NCI-H146 treated with DMSO at 0.1 percent for 48 hours (cell line): ENCODE measurements around the gene CTLA4.

Source experiments
- DNase-seq: peaks from one replicate; lab custom pipeline; 2025; ENCODE audit not compliant: unreplicated experiment; lab: John Stamatoyannopoulos, UW

CTLA4 gene

GRCh38 chr2:203889944-203890343 lies 22.4 kb downstream of the CTLA4 start:
- no peak for DNase-seq

DNA sequence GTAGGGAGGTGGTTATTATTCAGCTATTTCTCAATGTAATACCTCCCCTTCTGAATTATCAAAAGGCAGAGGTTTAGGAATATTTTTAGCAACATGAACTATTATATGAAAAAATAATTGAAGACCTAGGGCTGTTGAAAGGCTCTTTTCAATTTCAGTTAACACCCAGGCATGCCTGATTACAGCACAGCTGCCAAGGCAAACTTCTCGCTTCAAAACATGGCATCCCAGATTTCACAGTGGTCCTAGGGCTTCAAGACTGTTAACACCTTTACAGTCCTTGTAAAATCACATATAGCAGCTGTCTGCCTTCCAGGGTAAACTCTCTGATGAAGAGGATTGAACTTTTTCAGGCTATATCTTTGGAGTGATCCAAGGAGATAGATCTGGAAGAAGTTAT lies 23.2 kb downstream of the CTLA4 start:
- no peak for DNase-seq

DNA sequence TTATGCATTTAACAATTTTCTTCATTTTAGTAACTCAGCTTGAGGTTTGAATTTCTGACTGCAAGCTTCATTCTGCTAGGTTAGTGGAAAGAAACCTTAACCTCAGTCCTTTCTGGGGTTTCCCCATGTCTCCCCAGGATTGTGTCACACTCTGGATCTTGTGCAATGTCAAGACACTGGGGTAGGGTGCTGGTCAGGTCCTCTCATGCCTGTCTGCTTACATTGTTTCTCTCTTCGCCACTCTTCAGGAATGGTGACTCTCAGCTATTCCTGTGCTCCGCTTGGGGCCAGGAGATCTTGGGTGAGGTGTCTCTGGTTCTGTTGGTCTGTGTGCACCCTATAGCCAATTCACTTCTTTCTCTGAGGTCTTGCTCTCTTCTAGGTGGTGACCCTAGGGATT lies 23.9 kb downstream of the CTLA4 start:
- no peak for DNase-seq

- DNase-seq, result no peak
Observed at GRCh38 chr2:203892207-203892606, 24.6 kb downstream of the CTLA4 start.

GRCh38 chr2:203893401-203893800 lies 25.8 kb downstream of the CTLA4 start:
- DNase-seq, result no peak

- DNase-seq, result no peak
Observed at GRCh38 chr2:203893840-203894239, 26.3 kb downstream of the CTLA4 start.

GRCh38 chr2:203894262-203894661 lies 26.7 kb downstream of the CTLA4 start:
- DNase-seq, result no peak

DNA sequence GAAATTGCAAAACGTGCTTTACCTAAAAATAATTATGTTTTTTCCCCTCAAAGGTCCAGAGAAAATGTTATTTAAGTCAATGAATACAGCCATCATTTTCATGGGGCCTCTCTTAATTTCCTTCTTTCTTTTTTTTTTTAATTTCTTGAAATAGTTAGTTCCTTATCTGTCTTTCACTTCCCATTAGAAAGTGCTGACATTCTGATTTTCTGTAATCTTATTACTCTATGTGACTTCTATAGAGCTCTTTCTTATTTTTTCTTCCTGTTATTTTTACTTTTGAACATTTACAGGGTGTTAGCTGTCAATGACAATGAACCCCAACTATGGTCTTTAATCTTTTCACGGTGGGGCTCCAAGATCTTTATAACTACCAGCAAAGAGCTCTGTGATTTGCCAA lies 30.0 kb downstream of the CTLA4 start:
- DNase-seq, result no peak

DNA sequence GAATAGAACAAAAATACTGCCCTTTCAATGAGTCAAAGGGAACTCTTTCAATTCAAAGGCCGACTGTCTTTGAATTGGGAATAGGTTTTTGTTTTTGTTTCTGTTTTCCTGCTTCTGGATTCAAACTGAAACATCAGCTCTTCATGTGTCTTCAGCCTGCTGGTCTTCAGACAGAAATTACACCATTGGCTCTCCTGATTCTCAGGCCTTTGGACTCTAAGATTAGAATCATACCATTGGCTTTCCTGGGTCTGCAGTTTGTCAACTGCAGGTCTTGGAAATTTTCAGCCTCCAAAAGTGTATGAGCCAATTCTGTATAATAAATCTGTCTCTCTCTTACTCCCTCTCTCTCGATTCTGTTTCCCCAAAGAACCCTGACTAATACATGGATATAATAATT lies 31.1 kb downstream of the CTLA4 start:
- DNase-seq, result no peak

DNA sequence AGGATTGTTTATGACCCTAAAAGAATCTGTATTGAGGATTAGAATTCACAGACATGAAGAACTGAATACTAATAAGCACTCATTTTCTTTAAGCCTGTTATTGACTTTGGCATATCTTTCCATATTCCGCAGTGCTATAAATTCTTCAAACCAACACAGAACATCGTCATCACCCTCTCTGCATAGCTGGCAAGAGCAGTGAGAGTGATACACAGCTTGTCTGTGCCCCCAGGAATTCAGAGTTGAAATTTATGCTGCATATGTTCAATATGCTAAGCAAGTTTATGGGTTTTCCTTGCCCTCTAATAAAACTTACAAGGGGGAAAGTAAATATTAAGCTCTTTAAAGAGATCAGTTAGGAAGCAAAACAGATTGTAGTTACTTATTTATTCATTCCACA lies 32.7 kb downstream of the CTLA4 start:
- no peak for DNase-seq

DNA sequence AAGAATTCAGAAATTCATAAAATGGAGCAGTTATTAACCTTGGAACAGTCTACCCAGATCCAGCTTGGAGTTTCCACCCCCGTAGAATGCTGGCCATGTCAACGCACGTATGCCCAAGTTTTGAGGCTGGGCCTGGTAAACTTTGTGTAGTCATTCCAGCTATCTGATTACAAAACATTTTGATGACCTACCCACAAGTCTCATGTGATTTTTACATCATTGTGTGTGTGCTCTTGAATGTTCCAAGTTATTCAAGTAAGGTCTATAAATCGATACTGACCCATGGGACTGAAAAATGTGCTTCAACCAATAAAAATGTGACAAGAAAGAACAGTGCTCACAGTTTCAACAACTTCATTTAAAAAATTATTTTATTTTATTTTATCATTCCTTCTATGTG lies 36.5 kb downstream of the CTLA4 start:
- no peak for DNase-seq

- no peak for DNase-seq
Observed at GRCh38 chr2:203905656-203906055, 38.1 kb downstream of the CTLA4 start.

- no peak for DNase-seq
Observed at GRCh38 chr2:203908066-203908796, 40.7 kb downstream of the CTLA4 start.

DNA sequence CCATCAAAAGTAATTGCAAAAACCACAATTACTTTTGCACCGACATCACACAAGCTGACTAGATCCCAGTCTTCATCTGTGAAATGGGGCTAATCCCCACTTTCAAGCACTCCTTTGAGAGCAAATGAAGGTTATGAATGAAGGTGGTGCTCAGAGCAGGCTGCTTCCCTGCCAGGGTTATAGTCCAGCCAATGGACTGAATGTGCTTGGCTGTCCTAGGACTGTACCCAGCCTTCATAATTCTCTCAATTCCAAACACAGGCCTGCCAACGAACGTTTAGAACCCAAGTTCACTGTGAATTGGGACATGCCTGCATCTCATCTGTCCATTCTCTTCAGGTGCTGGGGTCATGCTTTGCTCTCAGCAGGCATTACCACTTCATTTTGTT lies 41.2 kb downstream of the CTLA4 start:
- no peak for DNase-seq

DNA sequence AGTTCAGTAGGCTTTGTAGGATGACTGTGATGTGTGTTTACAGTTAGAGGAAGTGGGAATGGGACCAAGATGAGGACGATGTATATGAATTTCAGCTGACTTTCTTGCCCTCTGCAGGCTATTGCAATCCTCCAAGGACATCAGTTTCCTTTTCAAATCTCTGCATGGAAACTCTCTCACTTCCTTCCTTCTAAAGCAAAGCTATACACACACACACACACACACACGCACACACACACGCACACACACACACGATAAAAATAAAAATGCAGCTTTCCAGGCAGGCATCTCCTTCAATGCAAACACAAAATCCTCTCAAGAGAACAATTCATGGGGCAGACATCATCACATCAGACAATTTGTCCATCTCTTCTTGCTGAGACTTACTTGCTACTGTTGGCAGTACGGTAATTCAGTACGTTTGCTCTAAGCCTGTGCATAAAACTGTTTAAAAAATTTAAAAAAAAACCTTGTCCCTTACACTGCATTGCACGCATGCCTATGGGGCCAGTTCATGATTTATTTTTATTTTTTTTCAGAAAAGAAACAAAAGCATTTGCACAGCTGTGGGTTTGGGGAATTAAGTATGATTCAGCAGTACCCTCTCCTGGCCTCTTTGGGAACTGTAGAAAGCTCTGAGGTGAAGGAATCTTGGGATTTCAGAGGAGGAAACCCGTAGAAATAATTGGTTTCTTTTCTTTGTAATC lies 41.8 kb downstream of the CTLA4 start:
- DNase-seq, result peak; percentile 1

DNA sequence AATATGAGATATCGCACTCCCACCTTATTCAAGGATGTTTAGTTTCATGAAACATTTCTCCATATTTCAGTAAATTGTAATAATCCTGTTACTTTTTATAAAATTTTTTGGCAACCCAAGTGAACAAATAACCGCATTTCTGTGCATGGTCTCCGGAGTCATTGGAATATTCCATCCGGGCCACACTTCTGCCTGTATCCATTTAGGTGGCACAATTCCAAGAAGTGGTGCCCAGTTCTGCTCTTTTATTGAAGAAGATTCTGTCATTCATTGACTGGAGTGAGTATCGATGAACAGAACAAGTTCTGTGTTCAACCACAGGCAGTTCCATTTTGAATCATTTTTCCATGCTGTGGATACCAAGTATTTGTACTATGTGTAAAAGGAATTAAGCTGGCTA lies 42.4 kb downstream of the CTLA4 start:
- no peak for DNase-seq

DNA sequence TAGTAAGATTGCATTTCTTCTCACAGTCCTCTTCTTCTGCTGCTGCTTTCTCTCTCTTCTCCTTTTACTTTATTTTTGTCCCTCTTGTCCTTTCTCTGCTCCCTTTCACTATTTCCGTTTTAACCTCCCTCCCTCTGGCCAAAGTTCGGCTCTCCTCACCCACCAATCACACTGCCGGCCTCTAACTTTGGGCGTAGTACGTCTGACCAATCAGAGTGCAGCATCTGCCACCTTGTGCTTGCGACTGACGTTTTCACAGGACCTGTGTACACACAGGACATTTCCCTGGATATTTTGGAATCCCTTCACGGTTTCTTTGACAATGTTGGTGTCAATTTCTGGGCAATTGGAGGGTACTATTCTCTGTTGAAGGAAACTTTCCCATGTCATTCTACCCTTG lies 46.4 kb downstream of the CTLA4 start:
- no peak for DNase-seq

- no peak for DNase-seq
Observed at GRCh38 chr2:203914546-203915182, 47.1 kb downstream of the CTLA4 start.

DNA sequence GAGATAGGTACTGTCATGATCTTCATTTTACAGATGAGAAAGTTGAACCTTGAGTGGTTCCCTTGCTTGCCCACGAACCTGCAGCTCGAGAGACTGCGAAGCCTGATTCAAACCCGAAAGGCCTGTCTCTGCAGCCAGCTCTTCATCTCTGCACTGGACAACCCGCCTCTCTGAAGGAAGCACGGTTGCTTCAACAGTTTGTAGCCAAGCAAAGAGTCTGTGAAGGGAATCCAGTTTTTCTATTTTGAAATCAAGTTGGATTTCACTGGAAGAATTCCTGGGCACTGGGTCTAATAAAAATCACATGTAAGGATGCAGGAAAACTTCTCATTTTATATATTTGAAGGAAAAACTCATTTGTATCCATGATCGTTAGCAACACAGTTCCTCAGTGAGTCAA lies 47.7 kb downstream of the CTLA4 start:
- DNase-seq, result no peak

DNA sequence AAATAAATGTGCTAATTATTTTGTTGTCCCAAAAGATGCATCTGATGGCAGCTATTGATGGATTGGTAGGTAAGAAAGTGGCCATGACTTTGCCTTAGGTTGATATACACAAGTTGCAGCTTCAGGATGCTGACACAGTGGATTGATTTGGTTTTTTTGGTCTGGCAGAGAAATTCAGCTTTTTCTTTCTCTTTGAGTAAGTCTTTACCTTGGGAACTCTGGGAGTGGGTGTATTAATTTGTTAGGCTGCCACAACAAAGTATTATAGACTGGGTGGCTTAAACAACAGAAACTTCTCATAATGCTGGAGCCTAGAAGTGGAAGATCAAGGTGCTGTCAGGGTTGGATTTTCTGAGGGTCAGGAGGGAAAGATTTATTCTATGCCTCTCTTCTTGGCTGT lies 49.2 kb downstream of the CTLA4 start:
- DNase-seq, result no peak

- no peak for DNase-seq
Observed at GRCh38 chr2:203918264-203918663, 50.7 kb downstream of the CTLA4 start.

DNA sequence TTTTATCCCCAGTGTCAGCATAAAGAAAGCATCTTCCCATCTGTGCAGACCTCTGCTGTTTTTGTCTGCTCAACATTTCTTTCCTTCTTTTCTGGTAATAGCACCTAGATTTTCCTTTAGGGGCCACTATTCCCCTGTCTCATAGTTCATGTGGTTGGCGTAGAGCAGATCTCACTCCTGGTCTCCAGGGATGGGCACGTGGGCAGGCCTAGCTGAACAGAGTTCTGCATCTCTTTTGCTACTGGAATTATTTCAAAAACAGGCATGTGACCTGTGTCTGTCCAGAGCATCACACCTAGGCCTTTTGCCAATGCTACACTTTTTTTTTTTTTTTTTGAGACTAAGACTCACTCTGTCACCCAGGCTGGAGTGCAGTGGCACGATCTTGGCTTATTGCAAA lies 51.3 kb downstream of the CTLA4 start:
- no peak for DNase-seq
